ENCODE measurements around the gene TP53RK. TPM values are rescaled to one million over a fixed set of nuclear protein-coding genes. Genes with fewer than 3 reads are reported as not detected.
A peak's percentile ranks its signal among the peaks of the same experiment; 100 is the strongest.

Gene TP53RK
- total RNA-seq, 1 donor from 2014 or later = 15.9 TPM

- no peak overlapping the region for H3K27ac Mint-ChIP-seq
Measured at GRCh38 chr20:46642969-46643343, 46.3 kb downstream of the TP53RK start.

GRCh38 chr20:46642265-46642968, 46.8 kb downstream of the TP53RK start:
- H3K27me3 ChIP-seq = peaks cover 7% of the 10 kb centered on the region
- H3K27me3 Mint-ChIP-seq (ENCODE audit: insufficient read depth, low read depth) = peaks cover 5% of the 10 kb centered on the region
- no peaks in the 10 kb centered on the region for H3K9me3 Mint-ChIP-seq
- H3F3A ChIP-seq (ENCODE audit: low read depth) = peaks cover 15% of the 10 kb centered on the region
- H3K4me3 ChIP-seq = no peak overlapping the region
- H3K36me3 ChIP-seq = no peaks in the 10 kb centered on the region
- H3K9ac ChIP-seq = no peak overlapping the region
- no peaks in the 10 kb centered on the region for H3K9me3 ChIP-seq (ENCODE audit: low read depth)
- H3K4me1 ChIP-seq = peaks cover 27% of the 10 kb centered on the region
- H3K4me3 Mint-ChIP-seq = no peak overlapping the region
- no peaks in the 10 kb centered on the region for H3K36me3 Mint-ChIP-seq
- H3K79me2 ChIP-seq (ENCODE audit: low read depth) = no peaks in the 10 kb centered on the region
- TF ChIP-seq CTCF (IDR thresholded peaks at IDR 0.05) (no peak), EZH2 (IDR thresholded peaks at IDR 0.05) (no peak), EZH2phosphoT487 (IDR thresholded peaks at IDR 0.05) (no peak)
- no peak overlapping the region for H3K27ac ChIP-seq
- no peak for DNase-seq (ENCODE audit: low spot score)
- no peak overlapping the region for H2AFZ ChIP-seq (replicated peaks)
- no peak overlapping the region for H3K4me2 ChIP-seq
- peaks cover 4% of the 10 kb centered on the region for H4K20me1 ChIP-seq (ENCODE audit: low read depth)
- peaks cover 40% of the 10 kb centered on the region for H3K4me1 Mint-ChIP-seq
- H3K27ac Mint-ChIP-seq = peak overlapping the region; percentile 5

More at GRCh38 chr20:46642969-46643343, 46.3 kb downstream of the TP53RK start:
- Histone ChIP-seq H4K20me1 (ENCODE audit: low read depth) (peaks cover 4% of the 10 kb centered on the region), H3F3A (ENCODE audit: low read depth) (peaks cover 12% of the 10 kb centered on the region), H3K27ac (no peak overlapping the region), H2AFZ (replicated peaks) (no peak overlapping the region), H3K9me3 (ENCODE audit: low read depth) (no peaks in the 10 kb centered on the region), H3K4me1 (peaks cover 31% of the 10 kb centered on the region), H3K9ac (no peak overlapping the region), H3K79me2 (ENCODE audit: low read depth) (no peaks in the 10 kb centered on the region), H3K27me3 (peaks cover 11% of the 10 kb centered on the region), H3K36me3 (no peaks in the 10 kb centered on the region), H3K4me3 (no peak overlapping the region), H3K4me2 (no peak overlapping the region)
- peaks cover 40% of the 10 kb centered on the region for H3K4me1 Mint-ChIP-seq
- no peak overlapping the region for H3K4me3 Mint-ChIP-seq
- no peaks in the 10 kb centered on the region for H3K36me3 Mint-ChIP-seq
- H3K9me3 Mint-ChIP-seq = no peaks in the 10 kb centered on the region
- TF ChIP-seq EZH2 (IDR thresholded peaks at IDR 0.05) (no peak), EZH2phosphoT487 (IDR thresholded peaks at IDR 0.05) (no peak), CTCF (IDR thresholded peaks at IDR 0.05) (no peak)
- no peak for DNase-seq (ENCODE audit: low spot score)
- peaks cover 5% of the 10 kb centered on the region for H3K27me3 Mint-ChIP-seq (ENCODE audit: insufficient read depth, low read depth)

- TF ChIP-seq EZH2 (IDR thresholded peaks at IDR 0.05) (no peak), CTCF (IDR thresholded peaks at IDR 0.05) (no peak), EZH2phosphoT487 (IDR thresholded peaks at IDR 0.05) (no peak)
- peaks cover 7% of the 10 kb centered on the region for H3K27me3 ChIP-seq
- H3K4me3 Mint-ChIP-seq = no peak overlapping the region
- no peak overlapping the region for H3K27ac Mint-ChIP-seq
- peaks cover 4% of the 10 kb centered on the region for H4K20me1 ChIP-seq (ENCODE audit: low read depth)
- no peak overlapping the region for H3K9ac ChIP-seq
- H3K27me3 Mint-ChIP-seq (ENCODE audit: insufficient read depth, low read depth) = peaks cover 5% of the 10 kb centered on the region
- no peaks in the 10 kb centered on the region for H3K36me3 ChIP-seq
- no peaks in the 10 kb centered on the region for H3K36me3 Mint-ChIP-seq
- H3K9me3 Mint-ChIP-seq = no peaks in the 10 kb centered on the region
- no peaks in the 10 kb centered on the region for H3K9me3 ChIP-seq (ENCODE audit: low read depth)
- no peak for DNase-seq (ENCODE audit: low spot score)
- H3K4me1 Mint-ChIP-seq = peaks cover 37% of the 10 kb centered on the region
- peaks cover 19% of the 10 kb centered on the region for H3F3A ChIP-seq (ENCODE audit: low read depth)
- peaks cover 21% of the 10 kb centered on the region for H3K4me1 ChIP-seq
- H3K79me2 ChIP-seq (ENCODE audit: low read depth) = no peaks in the 10 kb centered on the region
- H2AFZ ChIP-seq (replicated peaks) = no peak overlapping the region
- no peak overlapping the region for H3K27ac ChIP-seq
- H3K4me3 ChIP-seq = no peak overlapping the region
- H3K4me2 ChIP-seq = no peak overlapping the region
Measured at GRCh38 chr20:46641424-46641823, 47.8 kb downstream of the TP53RK start.

All from neural progenitor cell (in vitro differentiated cells).